GM19324 (cell line): ENCODE data around the gene ATP8B2.
"Not testable (repeated sequence)": the region's sequence is repeated elsewhere in the genome, so short reads cannot be mapped to it uniquely, and the experiment has no call there.

ENCODE experiments used
- ATAC-seq: cut with Tn5 transposase; IDR thresholded peaks from one replicate; pipeline ENCODE4 v1.9.1; 2021; ENCODE audit warnings: mild to moderate bottlenecking, moderate library complexity; ENCODE audit not compliant: unreplicated experiment, low FRiP score

ATP8B2 gene

GRCh38 chr1:154344977-154345837 lies 19.9 kb downstream of the ATP8B2 start:
- ATAC-seq, result no peak

GRCh38 chr1:154346276-154346917 lies 21.1 kb downstream of the ATP8B2 start:
- no peak for ATAC-seq

- ATAC-seq, result no peak
Measured at GRCh38 chr1:154347961-154348360, 22.6 kb downstream of the ATP8B2 start.

DNA sequence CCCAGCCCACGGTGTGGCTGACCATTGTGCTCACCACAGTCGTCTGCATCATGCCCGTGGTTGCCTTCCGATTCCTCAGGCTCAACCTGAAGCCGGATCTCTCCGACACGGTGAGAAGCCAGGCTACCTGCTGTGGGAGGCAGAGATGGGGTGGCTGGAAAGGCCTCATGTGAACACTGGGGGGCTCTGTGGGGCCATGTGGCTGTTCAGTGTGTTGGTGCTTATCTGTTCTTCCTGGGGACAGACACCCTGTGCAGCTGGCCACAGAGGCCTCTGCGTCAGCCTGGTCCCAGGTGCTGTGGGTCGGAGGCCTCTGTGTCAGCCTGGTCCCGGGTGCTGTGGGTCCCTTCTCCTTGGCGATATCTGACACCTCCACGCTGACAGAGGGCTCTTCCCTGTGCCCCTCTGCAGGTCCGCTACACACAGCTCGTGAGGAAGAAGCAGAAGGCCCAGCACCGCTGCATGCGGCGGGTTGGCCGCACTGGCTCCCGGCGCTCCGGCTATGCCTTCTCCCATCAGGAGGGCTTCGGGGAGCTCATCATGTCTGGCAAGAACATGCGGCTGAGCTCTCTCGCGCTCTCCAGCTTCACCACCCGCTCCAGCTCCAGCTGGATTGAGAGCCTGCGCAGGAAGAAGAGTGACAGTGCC lies 23.2 kb downstream of the ATP8B2 start:
- ATAC-seq, result no peak

DNA sequence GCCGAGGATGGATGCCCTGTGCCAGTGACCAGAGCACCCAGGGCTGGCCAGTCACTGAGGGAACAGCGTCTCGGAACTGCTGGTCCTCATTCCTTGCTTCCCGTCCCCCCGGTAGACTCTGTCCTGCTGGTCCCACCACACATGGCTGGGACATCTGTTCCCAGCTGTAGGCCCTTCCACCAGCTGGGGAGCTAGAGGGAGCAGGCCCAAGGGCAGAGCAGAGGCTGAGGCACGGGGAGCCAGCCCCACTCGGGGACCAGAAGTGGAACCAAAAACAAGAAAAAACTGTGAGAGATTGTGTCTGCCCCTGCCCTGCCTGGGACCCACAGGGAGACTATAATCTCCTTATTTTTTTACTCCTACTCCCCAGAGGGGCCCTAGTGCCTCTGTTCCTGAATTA lies 23.8 kb downstream of the ATP8B2 start:
- ATAC-seq, result no peak

DNA sequence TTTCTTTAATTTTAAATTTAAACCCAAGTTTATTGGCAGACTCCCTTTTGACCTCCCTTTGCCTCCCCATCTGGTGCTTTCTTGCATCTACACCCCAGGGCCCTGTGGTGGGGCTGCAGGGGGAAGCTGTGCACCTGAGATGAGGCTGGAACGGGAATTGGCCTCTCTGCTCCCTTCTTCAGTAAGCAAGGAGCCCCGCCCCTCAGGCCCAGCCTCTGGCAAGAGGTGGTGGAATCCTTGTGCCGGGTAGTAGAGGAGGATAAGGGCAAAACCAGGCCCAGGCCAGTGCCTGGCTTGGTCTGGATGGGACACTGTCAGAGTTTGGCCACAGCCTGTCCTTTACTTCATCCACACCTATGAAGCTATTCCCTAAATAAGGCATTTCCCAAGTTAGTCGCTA lies 25.1 kb downstream of the ATP8B2 start:
- ATAC-seq, result no peak

DNA sequence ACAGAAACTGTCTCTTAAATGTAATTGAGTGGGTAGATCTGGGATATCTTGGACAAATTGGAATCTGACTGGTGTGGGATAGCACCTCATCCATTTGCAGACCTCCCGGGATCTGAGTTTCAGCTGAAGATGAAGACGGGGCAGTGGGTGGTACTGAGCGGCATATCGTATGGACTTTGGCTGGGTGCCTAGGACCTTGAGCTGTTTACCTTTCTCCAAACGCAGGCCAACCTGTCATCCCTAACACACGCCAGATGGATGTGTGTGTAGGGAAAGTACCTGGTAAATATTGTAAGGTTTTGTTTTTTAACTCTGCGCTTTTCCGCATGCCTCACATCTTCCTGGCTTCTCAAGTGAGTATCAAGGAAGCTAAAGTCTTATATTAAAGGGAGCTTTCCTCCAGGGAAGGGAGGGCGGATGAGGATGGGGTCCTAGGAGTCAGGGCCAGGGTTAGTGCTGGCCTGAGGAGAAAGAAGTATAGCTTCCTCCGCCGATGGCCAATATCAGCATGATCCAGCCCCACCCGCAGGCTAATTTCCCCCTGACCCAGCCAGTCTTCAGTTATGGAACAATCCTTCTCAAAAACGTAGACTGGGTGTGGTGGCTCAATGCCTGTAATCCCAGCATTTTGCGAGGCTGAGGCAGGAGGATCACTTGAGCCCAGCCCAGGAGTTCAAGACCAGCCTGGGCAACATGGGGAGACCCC lies 26.2 kb downstream of the ATP8B2 start:
- ATAC-seq, result no peak

GRCh38 chr1:154352245-154352580 lies 26.9 kb downstream of the ATP8B2 start:
- no peak for ATAC-seq

GRCh38 chr1:154352581-154353459 lies 27.5 kb downstream of the ATP8B2 start:
- no peak for ATAC-seq

- ATAC-seq, result no peak
Measured at GRCh38 chr1:154353460-154353904, 28.2 kb downstream of the ATP8B2 start.

- no peak for ATAC-seq
Measured at GRCh38 chr1:154353966-154354365, 28.6 kb downstream of the ATP8B2 start.

DNA sequence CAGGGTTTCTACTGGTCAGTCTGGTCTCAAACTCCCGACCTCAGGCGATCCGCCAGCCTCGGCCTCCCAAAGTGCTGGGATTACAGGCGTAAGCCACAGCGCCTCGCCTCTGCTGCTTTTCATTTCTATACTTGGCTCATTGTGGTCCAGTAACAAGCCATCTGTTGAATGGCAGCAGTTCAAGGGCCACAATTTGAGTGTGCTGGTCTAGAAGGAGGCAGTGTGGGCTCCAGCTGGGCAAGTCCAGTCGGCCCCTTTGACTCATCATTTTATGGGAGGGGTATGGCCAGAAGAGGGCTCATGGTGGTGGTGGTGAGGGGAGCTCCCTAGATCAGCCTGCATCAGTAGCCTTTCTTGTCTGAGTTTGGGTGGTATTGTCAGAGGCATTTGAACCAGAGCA lies 33.2 kb downstream of the ATP8B2 start:
- no peak for ATAC-seq

DNA sequence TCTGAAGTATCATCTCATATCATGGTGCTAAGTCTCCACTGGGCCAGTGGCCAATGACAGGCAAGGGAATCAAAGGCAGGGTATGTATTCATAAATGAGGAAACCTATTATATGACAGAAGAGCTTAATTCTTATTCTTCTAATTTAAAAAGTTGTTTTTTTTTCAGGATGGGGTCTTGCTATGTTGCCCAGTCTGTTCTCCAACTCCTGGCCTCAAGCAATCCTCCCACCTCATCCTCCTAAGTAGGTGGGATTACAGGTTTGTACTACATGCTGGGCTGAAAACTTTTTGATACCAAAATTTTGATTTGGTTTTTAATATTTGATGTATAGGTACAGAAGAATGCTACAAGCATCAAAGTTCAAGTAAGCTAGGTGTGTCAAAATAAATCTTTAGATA lies 35.0 kb downstream of the ATP8B2 start:
- no peak for ATAC-seq

DNA sequence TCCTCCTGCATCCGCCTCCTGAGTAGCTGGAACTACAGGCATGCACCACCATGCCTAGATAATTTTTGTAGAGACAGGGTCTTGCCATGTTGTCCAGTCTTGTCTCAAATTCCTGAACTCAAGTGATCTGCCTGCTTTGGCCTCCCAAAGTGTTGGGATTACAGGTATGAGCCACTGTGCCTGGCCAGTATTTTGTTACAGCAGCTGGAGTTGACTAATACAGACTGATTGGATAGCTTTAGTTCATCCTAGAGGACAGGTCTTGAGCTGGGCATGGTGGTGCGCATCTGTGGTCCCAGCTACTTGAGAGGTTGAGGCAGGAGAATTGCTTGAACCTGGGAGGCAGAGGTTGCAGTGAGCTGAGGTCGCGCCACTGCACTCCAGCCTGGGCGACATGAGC lies 35.6 kb downstream of the ATP8B2 start:
- ATAC-seq, result not testable (repeated sequence)

DNA sequence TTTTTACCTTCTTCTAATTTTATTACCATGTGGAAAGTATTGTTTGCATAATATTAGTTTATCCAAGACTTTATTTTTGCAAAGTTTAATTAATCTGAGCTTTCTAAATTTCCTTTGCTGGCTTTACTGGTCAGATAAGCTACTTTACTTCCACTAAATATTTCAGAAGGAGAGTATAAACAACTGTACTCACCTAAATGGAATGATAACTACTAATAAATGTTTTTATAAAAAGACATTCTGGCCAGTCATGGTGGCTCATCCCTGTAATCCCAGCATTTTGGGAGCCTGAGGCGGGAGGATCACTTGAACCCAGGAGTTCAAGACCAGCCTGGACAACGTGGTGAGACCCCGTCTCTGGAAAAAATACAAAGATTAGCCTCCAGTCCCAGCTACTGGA lies 36.0 kb downstream of the ATP8B2 start:
- ATAC-seq, result no peak

DNA sequence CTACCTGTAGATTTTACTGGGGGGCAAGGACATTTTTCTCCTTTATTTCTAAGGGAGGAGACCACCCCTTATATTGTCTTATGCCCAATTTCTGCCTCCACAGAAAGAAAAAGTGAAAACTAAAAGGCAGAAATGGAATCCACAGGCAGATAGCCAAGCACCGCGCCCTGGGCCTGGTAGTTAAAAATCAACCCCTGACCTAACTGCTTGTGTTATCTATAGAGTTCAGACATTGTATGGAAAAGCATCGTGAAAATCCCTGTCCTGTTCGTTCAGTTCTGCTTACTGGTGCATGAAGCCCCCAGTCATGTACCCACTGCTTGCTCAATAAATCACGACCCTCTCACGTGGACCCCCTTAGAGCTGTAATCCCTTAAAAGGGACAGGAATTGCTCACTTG lies 46.1 kb downstream of the ATP8B2 start:
- no peak for ATAC-seq

GRCh38 chr1:154373777-154374357 lies 48.5 kb downstream of the ATP8B2 start:
- not testable (repeated sequence) for ATAC-seq

DNA sequence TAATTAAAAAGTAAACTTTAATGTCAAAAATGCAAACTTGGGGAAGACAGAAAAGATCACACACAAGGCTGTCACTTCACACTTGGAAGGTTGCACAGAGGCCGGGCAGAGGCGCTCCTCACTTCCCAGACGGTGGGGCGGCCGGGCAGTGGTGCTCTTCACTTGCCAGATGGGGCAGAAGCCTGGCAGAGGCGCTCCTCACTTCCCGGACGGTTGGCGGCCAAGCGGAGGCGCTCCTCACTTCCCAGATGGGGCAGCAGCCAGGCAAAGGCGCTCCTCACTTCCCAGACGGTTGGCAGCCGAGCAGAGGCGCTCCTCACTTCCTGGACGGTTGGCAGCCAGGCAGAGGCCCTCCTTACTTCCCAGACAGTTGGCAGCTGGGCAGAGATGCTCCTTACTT lies 54.0 kb downstream of the ATP8B2 start:
- ATAC-seq, result no peak

DNA sequence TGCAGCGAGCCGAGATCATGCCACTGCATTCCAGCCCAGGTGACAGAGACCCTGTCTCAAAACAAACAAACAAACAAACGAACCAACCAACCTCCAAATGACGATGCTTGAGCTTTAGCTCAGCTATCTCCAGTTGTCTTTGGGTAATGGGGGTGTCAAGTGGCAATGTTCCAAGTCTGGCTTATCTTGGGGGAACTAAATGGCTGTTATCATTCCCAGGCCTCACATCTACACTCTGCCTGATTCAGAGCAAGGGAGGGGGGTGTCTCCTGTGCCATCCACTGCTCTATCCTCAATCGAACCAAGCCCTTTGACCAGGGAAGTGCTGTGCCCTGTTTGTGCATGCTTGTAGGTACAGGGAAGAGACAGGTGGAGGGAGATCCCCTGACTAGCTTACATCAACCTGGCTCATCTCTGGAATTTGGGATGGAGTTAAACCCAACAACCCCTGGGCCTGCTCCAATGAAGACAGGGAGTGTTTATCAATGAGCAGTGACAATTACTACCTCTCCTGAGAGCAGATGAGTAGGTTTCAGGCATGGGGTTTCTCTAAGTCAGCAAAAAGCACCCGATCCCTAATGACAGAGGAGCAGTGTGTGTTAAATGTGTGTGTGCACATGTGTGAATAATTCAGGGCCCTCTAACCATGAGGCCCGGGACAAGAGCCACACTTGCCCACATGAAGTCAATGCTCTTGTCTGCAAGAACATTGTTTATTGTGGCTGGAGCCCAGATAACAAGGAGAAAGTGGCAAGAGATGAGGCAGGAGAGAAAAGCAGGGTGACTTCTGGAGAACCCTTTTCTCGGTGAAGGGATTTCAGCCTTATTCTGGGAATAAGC lies 59.5 kb downstream of the ATP8B2 start:
- no peak for ATAC-seq
